K562 (cell line): ENCODE results near the gene CIAO3. TPM values are rescaled to one million over a fixed set of nuclear protein-coding genes. Genes with fewer than 3 reads are reported as not detected.

ENCODE experiments used
- ATAC-seq: fragments of 200-7000 bp; cut with Tn5 transposase; 3 replicates; pipeline ENCODE4 v1.9.1; 2020; ENCODE audit warnings: moderate library complexity
- BruUV-seq: library from RNA; stranded (reverse); fragments of 400-500 nt; replicated peaks from 2 replicates; lab custom pipeline; 2021; lab: Mats Ljungman, UMichigan
- CTCF ChIA-PET: fragments of 300-600 bp; formaldehyde crosslinking; extraction: SDS; loops from one replicate; lab custom pipeline; 2021; ENCODE audit warnings: low intra/inter-chr PET ratio; lab: Yijun Ruan, JAX
- POLR2A ChIA-PET: fragments of 300-600, 350-650 bp; sonication (Branson Sonifier 250); formaldehyde crosslinking; extraction: SDS; loops from one replicate; lab custom pipeline; 2021; ENCODE audit warnings: antibody characterized with exemption, inconsistent platforms; lab: Yijun Ruan, JAX
- DNase-seq, 4 experiments: peaks; one replicate each; pipeline versions ENCODE4 v3.0.0 to v3.0.0-alpha.2; 2011 to 2018; ENCODE audit warnings: low spot score in 3 of 4, mixed read lengths in 3 of 4; ENCODE audit errors: extremely low read depth in 1 of 4
- FAIRE-seq: peaks from 2 replicates; lab custom pipeline; 2011; peaks lifted over from hg19 to GRCh38; lab: Jason Lieb, UNC
- H2AFZ ChIP-seq: 2 replicates; pipeline ENCODE4 v1.6.0; 2011; ENCODE audit warnings: low read depth, low read length, control low read depth, inconsistent platforms
- H3K27ac ChIP-seq: fragments of 200-600 bp; 3 replicates; pipeline ENCODE4 v1.8.0; 2011; ENCODE audit warnings: low read depth, mild to moderate bottlenecking, control low read depth, inconsistent platforms, low read length, moderate library complexity, mixed read lengths; ENCODE audit errors: extremely low read depth
- H3K27me3 ChIP-seq, 2 experiments: fragments of 300-600 bp in 1 of 2; 2 replicates in 1 of 2; 3 replicates in 1 of 2; pipeline versions ENCODE4 v1.6.0 to v1.8.0; 2011; ENCODE audit warnings: inconsistent platforms in 2 of 2, low read length in 2 of 2, mild to moderate bottlenecking in 1 of 2, mixed read lengths in 1 of 2, moderate library complexity in 1 of 2; ENCODE audit not compliant: control insufficient read depth in 2 of 2, insufficient read depth in 2 of 2
- H3K36me3 ChIP-seq: fragments of 300-600 bp; 3 replicates; pipeline ENCODE4 v1.8.0; 2011; ENCODE audit warnings: mild to moderate bottlenecking, low read length, inconsistent platforms; ENCODE audit not compliant: control insufficient read depth, insufficient read depth
- H3K4me1 ChIP-seq, 2 experiments: fragments of 200-600 bp in 1 of 2; replicated peaks in 1 of 2; 2 replicates in 1 of 2; 3 replicates in 1 of 2; pipeline versions ENCODE4 v1.5.1 to v1.8.0; 2011; ENCODE audit warnings: inconsistent platforms in 2 of 2, low read length in 2 of 2, mild to moderate bottlenecking in 1 of 2, mixed read lengths in 1 of 2, moderate library complexity in 1 of 2; ENCODE audit not compliant: control insufficient read depth in 2 of 2, insufficient read depth in 2 of 2
- H3K4me2 ChIP-seq: 2 replicates; pipeline ENCODE4 v1.6.1; 2011; ENCODE audit warnings: low read length, control low read depth, inconsistent platforms, mixed read lengths; ENCODE audit not compliant: insufficient read depth
- H3K4me3 ChIP-seq: fragments of 200-600 bp; sonication (generic), shearing (Covaris generic); 2 replicates; pipeline ENCODE4 v1.5.1; 2016; ENCODE audit warnings: control low read depth, inconsistent platforms
- H3K79me2 ChIP-seq: fragments of 200-600 bp; 3 replicates; pipeline ENCODE4 v1.8.0; 2011; ENCODE audit warnings: low read length, inconsistent platforms; ENCODE audit not compliant: control insufficient read depth, insufficient read depth
- H3K9ac ChIP-seq, 2 experiments: 2 replicates each; pipeline versions ENCODE4 v1.6.0 to v1.6.1; 2011; ENCODE audit warnings: low read depth in 2 of 2, low read length in 2 of 2, control low read depth in 1 of 2, inconsistent platforms in 1 of 2, mild to moderate bottlenecking in 1 of 2, mixed read lengths in 1 of 2; ENCODE audit not compliant: insufficient read depth in 1 of 2
- H3K9me1 ChIP-seq: one replicate; pipeline ENCODE4 v1.6.0; 2011; ENCODE audit warnings: inconsistent platforms, mild to moderate bottlenecking, low read length, moderate library complexity; ENCODE audit not compliant: control insufficient read depth, insufficient read depth
- H3K9me3 ChIP-seq: replicated peaks from 2 replicates; pipeline ENCODE4 v1.5.1; 2011; ENCODE audit warnings: low read depth, low read length, inconsistent platforms; ENCODE audit not compliant: control insufficient read depth, insufficient read depth
- H4K20me1 ChIP-seq: replicated peaks from 2 replicates; pipeline ENCODE4 v1.6.1; 2011; ENCODE audit warnings: low read length, inconsistent platforms, mixed read lengths; ENCODE audit not compliant: control insufficient read depth, insufficient read depth
- DPF2 ChIP-seq: fragments of 450-650 bp; IDR thresholded peaks from 2 replicates; pipeline ENCODE4 v1.6.1; 2016
- EHMT2 ChIP-seq: fragments of 450-650 bp; IDR thresholded peaks from 2 replicates; pipeline ENCODE4 v1.6.1; 2018; ENCODE audit warnings: antibody characterized with exemption
- GTF2A2 ChIP-seq: IDR thresholded peaks from 2 replicates; pipeline ENCODE4 v1.6.1; 2016; ENCODE audit warnings: mild to moderate bottlenecking, missing genetic modification characterization, missing compliant biosample characterization
- HMGN3 ChIP-seq: IDR thresholded peaks from 2 replicates; pipeline ENCODE4 v1.6.1; 2011; ENCODE audit warnings: borderline replicate concordance, low read depth, mild to moderate bottlenecking, mixed read lengths, low read length; ENCODE audit not compliant: insufficient read length; ENCODE audit errors: extremely low read depth
- HNRNPL ChIP-seq: fragments of 200-400 bp; formaldehyde crosslinking; IDR thresholded peaks from 2 replicates; pipeline ENCODE4 v1.6.1; 2017; ENCODE audit warnings: low read depth, mild to moderate bottlenecking, low read length
- L3MBTL2 ChIP-seq: fragments of 450-650 bp; IDR thresholded peaks from 2 replicates; pipeline ENCODE4 v1.6.1; 2016; ENCODE audit warnings: mild to moderate bottlenecking, moderate library complexity
- SAFB ChIP-seq: fragments of 200-400 bp; formaldehyde crosslinking; IDR thresholded peaks from 2 replicates; pipeline ENCODE4 v1.6.1; 2017; ENCODE audit warnings: low read depth, low read length, borderline replicate concordance
- ZBTB7A ChIP-seq: IDR thresholded peaks from 2 replicates; pipeline ENCODE4 v1.6.1; 2011; ENCODE audit warnings: low read depth, mild to moderate bottlenecking, low read length, moderate library complexity, borderline replicate concordance; ENCODE audit not compliant: control insufficient read depth
- ZNF444 ChIP-seq: fragments of 250-450 bp; sonication (Bioruptor Pico); IDR thresholded peaks from 2 replicates; pipeline ENCODE4 v1.4.0; 2020; ENCODE audit warnings: mild to moderate bottlenecking, moderate library complexity
- ZNF696 ChIP-seq: fragments of 250-450 bp; sonication (Bioruptor Pico); conservative IDR thresholded peaks from 2 replicates; pipeline ENCODE4 v1.4.0; 2020; ENCODE audit warnings: mild to moderate bottlenecking, moderate library complexity
- WGBS: fragments of 100-300 bp; shearing (Covaris generic); methylation state at CpG from one replicate; pipeline ENCODE4 v1.1.6; 2016; ENCODE audit warnings: low coverage, mixed read lengths; ENCODE audit not compliant: insufficient coverage; ENCODE audit errors: missing lambda C conversion rate; 5-methylcytosine and 5-hydroxymethylcytosine counted together
- in situ Hi-C: fragments of 300-500 bp; cut with MboI; formaldehyde crosslinking; loops from 4 replicates; pipeline ENCODE4 v1.15.0; 2018; ENCODE audit warnings: inconsistent platforms, mixed read lengths
- intact Hi-C: fragments of 100-400 bp; cut with micrococcal nuclease; formaldehyde crosslinking; loops from 2 replicates; pipeline ENCODE4 v1.14.2; 2022
- polyA plus RNA-seq, 8 experiments: library from polyadenylated mRNA; depleted of rRNA in 4 of 8; stranded (reverse) in 5 of 8; unstranded in 3 of 8; fragments of >200 nt; fragmentation: Nextera tagmentation in 2 of 8; fragmentation: Illumina TruSeq in 1 of 8; extraction: Ambion mirVana in 2 of 8; extraction: Trizol in 1 of 8; gene quantifications; 2 replicates each; pipeline versions ENCODE4 v1.2.1 to v1.2.3, GENCODE V29; 2011 to 2014; ENCODE audit warnings: inconsistent platforms in 1 of 8, missing spikeins in 1 of 8
- total RNA-seq, 7 experiments: library from RNA; depleted of rRNA in 6 of 7; stranded (reverse); fragments of >200 nt in 6 of 7; fragmentation: Illumina TruSeq in 2 of 7; extraction: Trizol in 2 of 7; gene quantifications; 2 replicates each; pipeline versions ENCODE4 v1.2.1 to v1.2.3, GENCODE V29; 2011 to 2021; ENCODE audit warnings: low replicate concordance in 1 of 7
- TF ChIP-seq, protein P1 (sequence below): fragments of 250-450 bp; sonication (Bioruptor Pico); IDR thresholded peaks from 2 replicates; pipeline ENCODE4 v1.4.0; 2020; ENCODE audit warnings: borderline replicate concordance
- TF ChIP-seq, protein P2 (sequence below): IDR thresholded peaks from 3 replicates; pipeline ENCODE4 v1.6.1; 2011; ENCODE audit warnings: borderline replicate concordance, mild to moderate bottlenecking, moderate library complexity; ENCODE audit not compliant: insufficient read length; ENCODE audit errors: extremely low read depth
- TF ChIP-seq, protein P3 (sequence below): sonication (generic); formaldehyde crosslinking; IDR thresholded peaks from 2 replicates; pipeline ENCODE4 v1.8.1; 2023; ENCODE audit warnings: mild to moderate bottlenecking, missing genetic modification reagents, moderate library complexity

CIAO3 gene
- total and polyA plus RNA-seq, 9 of the 15 experiments (the other 6 are each of a cell fraction or from before 2014, with no cell fraction given): 2.2 to 35.6 (median 18.7) TPM

DNA sequence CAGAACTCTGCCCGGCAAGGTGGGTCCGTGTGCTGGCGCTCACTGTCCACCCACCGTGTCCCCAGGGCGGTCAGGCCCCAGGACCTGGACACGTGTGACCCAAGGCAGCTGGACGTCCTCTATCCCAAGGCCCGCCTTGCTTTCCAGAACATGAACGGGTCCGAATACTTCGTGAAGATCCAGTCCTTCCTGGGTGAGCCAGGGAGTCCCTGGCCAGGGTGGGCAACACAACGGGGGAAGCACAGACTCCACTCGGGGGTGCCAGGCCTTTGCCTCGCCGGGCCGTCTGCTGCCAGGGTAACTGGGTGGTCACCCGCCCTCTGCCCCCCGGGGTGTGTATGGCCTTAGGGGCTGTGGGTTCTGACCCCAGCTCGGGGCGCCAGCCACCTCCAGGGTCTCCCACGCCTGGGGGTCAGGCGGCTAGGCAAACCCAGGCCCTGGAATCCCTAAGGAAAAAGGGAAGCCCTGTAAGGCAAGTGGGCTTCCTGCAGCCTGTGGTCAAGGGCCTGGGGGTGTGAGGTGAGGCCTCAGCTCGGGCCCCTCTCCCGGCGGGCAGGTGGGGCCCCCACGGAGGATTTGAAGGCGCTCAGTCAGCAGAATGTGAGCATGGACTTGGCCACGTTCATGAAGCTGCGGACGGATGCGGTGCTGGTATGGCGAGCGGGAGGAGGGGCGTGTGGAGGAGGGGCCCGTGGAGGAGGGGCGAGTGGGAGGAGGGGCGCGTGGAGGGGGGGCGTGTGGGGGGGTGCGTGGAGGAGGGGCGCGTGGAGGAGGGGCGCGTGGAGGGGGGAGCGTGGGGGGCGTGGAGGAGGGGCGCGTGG, 26.2 kb upstream of the CIAO3 start:
- ChIA-PET POLR2A (interaction anchor here (0.6 to 1.5 kb wide), 3 partner anchors 9 to 25 kb away, joined by 3 read pairs; partner anchors contain the start of genes CHTF18 and RPUSD1), CTCF (no interaction called here)
- Histone ChIP-seq H2AFZ (no peak overlapping the region), H3K27me3 (peaks cover 0 to 6% of the 10 kb centered on the region in 2 experiments; a peak in 1 of 5 replicates), H3K4me1 (peaks cover 0 to 72% of the 10 kb centered on the region in 2 experiments; a peak in 2 of 5 replicates), H4K20me1 (0 out of 2 replicates have a peak, but pooled peaks cover 3% of the 10 kb centered on the region), H3K36me3 (no peaks in the 10 kb centered on the region), H3K4me2 (no peak overlapping the region), H3K9ac (peak overlapping the region in 1 of 2 experiments; percentile 35; a peak in 1 of 4 replicates), H3K9me3 (no peaks in the 10 kb centered on the region), H3K27ac (no peak overlapping the region), H3K4me3 (no peak overlapping the region), H3K79me2 (no peaks in the 10 kb centered on the region), H3K9me1 (no peaks in the 10 kb centered on the region)
- peak in 2 of 4 experiments; percentile 47 to 61 for DNase-seq
- ATAC-seq: no peak
- intact Hi-C loops: no loop called here
- no TSS peak for BruUV-seq
- no peak for FAIRE-seq
- in situ Hi-C loops: no loop called here
- WGBS: 29% methylated on average over 25 of the region's 48 CpGs
- no peak for TF ChIP-seq ZNF444
- TF ChIP-seq ZNF696: no peak
- TF ChIP-seq HNRNPL: 0 out of 2 replicates have a peak, but pooled peaks have one; percentile 28
- TF ChIP-seq, protein P1, sequence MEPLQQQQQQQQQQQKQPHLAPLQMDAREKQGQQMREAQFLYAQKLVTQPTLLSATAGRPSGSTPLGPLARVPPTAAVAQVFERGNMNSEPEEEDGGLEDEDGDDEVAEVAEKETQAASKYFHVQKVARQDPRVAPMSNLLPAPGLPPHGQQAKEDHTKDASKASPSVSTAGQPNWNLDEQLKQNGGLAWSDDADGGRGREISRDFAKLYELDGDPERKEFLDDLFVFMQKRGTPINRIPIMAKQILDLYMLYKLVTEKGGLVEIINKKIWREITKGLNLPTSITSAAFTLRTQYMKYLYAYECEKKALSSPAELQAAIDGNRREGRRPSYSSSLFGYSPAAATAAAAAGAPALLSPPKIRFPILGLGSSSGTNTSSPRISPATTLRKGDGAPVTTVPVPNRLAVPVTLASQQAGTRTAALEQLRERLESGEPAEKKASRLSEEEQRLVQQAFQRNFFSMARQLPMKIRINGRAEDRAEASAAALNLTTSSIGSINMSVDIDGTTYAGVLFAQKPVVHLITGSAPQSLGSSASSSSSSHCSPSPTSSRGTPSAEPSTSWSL: no peak
- TF ChIP-seq EHMT2: no peak
- TF ChIP-seq L3MBTL2: no peak
- no peak for TF ChIP-seq HMGN3
- TF ChIP-seq ZBTB7A: peak; percentile 55; the same call in 1 of the 2 replicates
- TF ChIP-seq, protein P2, sequence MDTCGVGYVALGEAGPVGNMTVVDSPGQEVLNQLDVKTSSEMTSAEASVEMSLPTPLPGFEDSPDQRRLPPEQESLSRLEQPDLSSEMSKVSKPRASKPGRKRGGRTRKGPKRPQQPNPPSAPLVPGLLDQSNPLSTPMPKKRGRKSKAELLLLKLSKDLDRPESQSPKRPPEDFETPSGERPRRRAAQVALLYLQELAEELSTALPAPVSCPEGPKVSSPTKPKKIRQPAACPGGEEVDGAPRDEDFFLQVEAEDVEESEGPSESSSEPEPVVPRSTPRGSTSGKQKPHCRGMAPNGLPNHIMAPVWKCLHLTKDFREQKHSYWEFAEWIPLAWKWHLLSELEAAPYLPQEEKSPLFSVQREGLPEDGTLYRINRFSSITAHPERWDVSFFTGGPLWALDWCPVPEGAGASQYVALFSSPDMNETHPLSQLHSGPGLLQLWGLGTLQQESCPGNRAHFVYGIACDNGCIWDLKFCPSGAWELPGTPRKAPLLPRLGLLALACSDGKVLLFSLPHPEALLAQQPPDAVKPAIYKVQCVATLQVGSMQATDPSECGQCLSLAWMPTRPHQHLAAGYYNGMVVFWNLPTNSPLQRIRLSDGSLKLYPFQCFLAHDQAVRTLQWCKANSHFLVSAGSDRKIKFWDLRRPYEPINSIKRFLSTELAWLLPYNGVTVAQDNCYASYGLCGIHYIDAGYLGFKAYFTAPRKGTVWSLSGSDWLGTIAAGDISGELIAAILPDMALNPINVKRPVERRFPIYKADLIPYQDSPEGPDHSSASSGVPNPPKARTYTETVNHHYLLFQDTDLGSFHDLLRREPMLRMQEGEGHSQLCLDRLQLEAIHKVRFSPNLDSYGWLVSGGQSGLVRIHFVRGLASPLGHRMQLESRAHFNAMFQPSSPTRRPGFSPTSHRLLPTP: no peak
- TF ChIP-seq GTF2A2: no peak
- no peak for TF ChIP-seq DPF2
- TF ChIP-seq SAFB: peak; percentile 69; the same call in 1 of the 2 replicates
- TF ChIP-seq, protein P3, sequence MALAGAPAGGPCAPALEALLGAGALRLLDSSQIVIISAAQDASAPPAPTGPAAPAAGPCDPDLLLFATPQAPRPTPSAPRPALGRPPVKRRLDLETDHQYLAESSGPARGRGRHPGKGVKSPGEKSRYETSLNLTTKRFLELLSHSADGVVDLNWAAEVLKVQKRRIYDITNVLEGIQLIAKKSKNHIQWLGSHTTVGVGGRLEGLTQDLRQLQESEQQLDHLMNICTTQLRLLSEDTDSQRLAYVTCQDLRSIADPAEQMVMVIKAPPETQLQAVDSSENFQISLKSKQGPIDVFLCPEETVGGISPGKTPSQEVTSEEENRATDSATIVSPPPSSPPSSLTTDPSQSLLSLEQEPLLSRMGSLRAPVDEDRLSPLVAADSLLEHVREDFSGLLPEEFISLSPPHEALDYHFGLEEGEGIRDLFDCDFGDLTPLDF (CRISPR knock-in tag): no peak
